ENCODE measurements around the gene HPCAL1. TPM values are rescaled to one million over a fixed set of nuclear protein-coding genes. Genes with fewer than 3 reads are reported as not detected.
A peak's percentile ranks its signal among the peaks of the same experiment; 100 is the strongest.

Gene HPCAL1
- total and polyA plus RNA-seq, 8 donors: 14.0 to 571 (median 85.4) TPM

GRCh38 chr2:10362096-10362897 lies 59.6 kb downstream of the HPCAL1 start:
- DNase-seq: no peak
- Histone ChIP-seq H3K36me3 (peaks cover 0 to 16% (median 8%) of the 10 kb centered on the region in 4 donors), H3K27ac (peak overlapping the region in 2 of 5 donors; percentile 20 to 38), H3K4me1 (peaks cover 39 to 69% (median 53%) of the 10 kb centered on the region in 4 donors), H3K9me3 (no peaks in the 10 kb centered on the region), H3K4me3 (no peak overlapping the region), H3K27me3 (no peaks in the 10 kb centered on the region)
- TF ChIP-seq POLR2A (IDR thresholded peaks at IDR 0.05) (no peak), POLR2AphosphoS5 (IDR thresholded peaks at IDR 0.05) (no peak)
- intact Hi-C loops (cut with DNase I; ENCODE audit: low total_unique reads): no loop called here
- WGBS, 5 donors: 61 to 68% (median 66%) methylated on average over 13 to 14 of the region's 14 CpGs

GRCh38 chr2:10362898-10363454 lies 60.3 kb downstream of the HPCAL1 start:
- peaks cover 46 to 76% (median 59%) of the 10 kb centered on the region in 4 donors for H3K4me1 ChIP-seq
- DNase-seq: no peak
- intact Hi-C loops (cut with DNase I; ENCODE audit: low total_unique reads): no loop called here
- TF ChIP-seq EP300 (IDR thresholded peaks at IDR 0.05) (no peak), POLR2AphosphoS5 (IDR thresholded peaks at IDR 0.05) (no peak), POLR2A (IDR thresholded peaks at IDR 0.05) (no peak), CTCF (IDR thresholded peaks at IDR 0.05) (no peak)
- no peak overlapping the region for H3K4me3 ChIP-seq
- peak overlapping the region in 4 of 5 donors; percentile 3 to 75 (median 38) for H3K27ac ChIP-seq
- peaks cover 0 to 16% (median 8%) of the 10 kb centered on the region in 4 donors for H3K36me3 ChIP-seq
- H3K27me3 ChIP-seq: no peaks in the 10 kb centered on the region
- no peaks in the 10 kb centered on the region for H3K9me3 ChIP-seq
- 75 to 93% (median 89%) methylated on average over 8 of the region's 8 CpGs for WGBS, 5 donors

GRCh38 chr2:10363861-10364610 lies 61.3 kb downstream of the HPCAL1 start:
- no peak overlapping the region for H3K4me3 ChIP-seq
- DNase-seq: no peak
- 80 to 90% (median 84%) methylated on average over 19 to 23 of the region's 23 CpGs for WGBS, 5 donors
- peaks cover 0 to 9% (median 6%) of the 10 kb centered on the region in 4 donors for H3K36me3 ChIP-seq
- no peaks in the 10 kb centered on the region for H3K9me3 ChIP-seq
- intact Hi-C loops (cut with DNase I; ENCODE audit: low total_unique reads): no loop called here
- H3K27ac ChIP-seq: peak overlapping the region in 4 of 5 donors; percentile 3 to 75 (median 38)
- TF ChIP-seq POLR2A (IDR thresholded peaks at IDR 0.05) (no peak), EP300 (IDR thresholded peaks at IDR 0.05) (no peak), POLR2AphosphoS5 (IDR thresholded peaks at IDR 0.05) (no peak), CTCF (IDR thresholded peaks at IDR 0.05) (no peak)
- no peaks in the 10 kb centered on the region for H3K27me3 ChIP-seq
- peaks cover 54 to 87% (median 69%) of the 10 kb centered on the region in 4 donors for H3K4me1 ChIP-seq

GRCh38 chr2:10365412-10365811 lies 62.7 kb downstream of the HPCAL1 start:
- Histone ChIP-seq H3K36me3 (no peaks in the 10 kb centered on the region), H3K4me3 (no peak overlapping the region), H3K9me3 (no peaks in the 10 kb centered on the region), H3K4me1 (peaks cover 63 to 93% (median 81%) of the 10 kb centered on the region in 4 donors), H3K27me3 (no peaks in the 10 kb centered on the region), H3K27ac (peak overlapping the region; percentile 35 to 75 (median 64))
- WGBS, 5 donors: 71 to 78% (median 72%) methylated on average over 12 of the region's 12 CpGs
- no peak for TF ChIP-seq CTCF (IDR thresholded peaks at IDR 0.05)
- TF ChIP-seq POLR2AphosphoS5 (IDR thresholded peaks at IDR 0.05): no peak
- no peak for TF ChIP-seq POLR2A (IDR thresholded peaks at IDR 0.05)
- TF ChIP-seq EP300 (IDR thresholded peaks at IDR 0.05): no peak
- DNase-seq: peak in 1 of 2 donors; percentile 64
- intact Hi-C loops (cut with DNase I; ENCODE audit: low total_unique reads): no loop called here
